GM12864 (cell line): ENCODE results near the gene NOVA2.
A peak's percentile ranks its signal among the peaks of the same experiment; 100 is the strongest.

ENCODE experiments used
- DNase-seq: peaks from one replicate; pipeline ENCODE4 v3.0.0-alpha.2; 2011; ENCODE audit warnings: low read depth
- H3K4me3 ChIP-seq: 2 replicates; pipeline ENCODE4 v1.5.1; 2011; ENCODE audit warnings: mild to moderate bottlenecking, low read depth, low read length, control low read depth
- CTCF ChIP-seq: IDR thresholded peaks from 2 replicates; pipeline ENCODE4 v1.5.1; 2011; ENCODE audit warnings: low read depth, mild to moderate bottlenecking, moderate library complexity, low read length, control low read depth, inconsistent platforms; ENCODE audit errors: missing control alignments

Gene NOVA2

GRCh38 chr19:45954156-45954555, 19.5 kb downstream of the NOVA2 start:
- H3K4me3 ChIP-seq = no peak overlapping the region
- DNase-seq = no peak
- no peak for TF ChIP-seq CTCF

GRCh38 chr19:45953676-45954075, 20.0 kb downstream of the NOVA2 start:
- H3K4me3 ChIP-seq = peak overlapping the region; percentile 55; the same call in 1 of the 2 replicates
- no peak for DNase-seq
- TF ChIP-seq CTCF = no peak

GRCh38 chr19:45952686-45953505, 20.8 kb downstream of the NOVA2 start:
- DNase-seq = peak; percentile 31
- no peak for TF ChIP-seq CTCF
- peak overlapping the region; percentile 55 for H3K4me3 ChIP-seq

GRCh38 chr19:45952341-45952685, 21.4 kb downstream of the NOVA2 start:
- TF ChIP-seq CTCF = no peak
- no peak for DNase-seq
- H3K4me3 ChIP-seq = no peak overlapping the region

- DNase-seq = no peak
- H3K4me3 ChIP-seq = no peak overlapping the region
- no peak for TF ChIP-seq CTCF
Measured at GRCh38 chr19:45947926-45948325, 25.7 kb downstream of the NOVA2 start.

GRCh38 chr19:45940515-45940805, 33.2 kb downstream of the NOVA2 start:
- no peak overlapping the region for H3K4me3 ChIP-seq
- no peak for DNase-seq
- no peak for TF ChIP-seq CTCF
